HFF-Myc (cell line): ENCODE measurements around the gene NDUFC2.

ENCODE experiments used
- DNase-seq: peaks from one replicate; pipeline ENCODE4 v3.0.0-alpha.2; 2011; ENCODE audit warnings: low read depth; ENCODE audit errors: extremely low read depth
- H3K4me3 ChIP-seq: replicated peaks from 2 replicates; pipeline ENCODE4 v1.5.1; 2011; ENCODE audit warnings: low read depth, mild to moderate bottlenecking, control low read depth, low read length
- TF ChIP-seq, protein P1 (sequence below): IDR thresholded peaks from 2 replicates; pipeline ENCODE4 v1.5.1; 2012; ENCODE audit warnings: mild to moderate bottlenecking, low read depth, low read length, control low read depth; ENCODE audit errors: missing control alignments

NDUFC2 gene

DNA sequence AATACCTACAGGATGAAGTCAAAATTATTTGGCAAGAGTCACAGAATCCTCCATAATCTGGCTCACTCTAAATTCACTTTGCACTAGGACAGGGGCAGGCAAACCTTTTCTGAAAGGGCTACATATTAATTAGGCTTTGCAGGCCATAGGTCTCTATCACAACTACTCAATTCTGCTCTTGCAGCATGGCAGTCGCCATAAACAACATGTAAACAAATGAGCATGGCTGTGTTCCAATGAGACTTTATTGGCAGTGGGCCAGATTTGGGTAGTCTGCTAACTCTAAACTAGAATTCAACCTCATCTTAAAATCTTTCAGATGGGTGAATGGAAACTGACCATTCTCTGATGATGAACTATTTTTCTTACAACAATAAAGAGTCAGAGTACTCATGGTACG lies 10.2 kb downstream of the NDUFC2 start:
- no peak for DNase-seq
- H3K4me3 ChIP-seq = no peak overlapping the region
- TF ChIP-seq, protein P1, sequence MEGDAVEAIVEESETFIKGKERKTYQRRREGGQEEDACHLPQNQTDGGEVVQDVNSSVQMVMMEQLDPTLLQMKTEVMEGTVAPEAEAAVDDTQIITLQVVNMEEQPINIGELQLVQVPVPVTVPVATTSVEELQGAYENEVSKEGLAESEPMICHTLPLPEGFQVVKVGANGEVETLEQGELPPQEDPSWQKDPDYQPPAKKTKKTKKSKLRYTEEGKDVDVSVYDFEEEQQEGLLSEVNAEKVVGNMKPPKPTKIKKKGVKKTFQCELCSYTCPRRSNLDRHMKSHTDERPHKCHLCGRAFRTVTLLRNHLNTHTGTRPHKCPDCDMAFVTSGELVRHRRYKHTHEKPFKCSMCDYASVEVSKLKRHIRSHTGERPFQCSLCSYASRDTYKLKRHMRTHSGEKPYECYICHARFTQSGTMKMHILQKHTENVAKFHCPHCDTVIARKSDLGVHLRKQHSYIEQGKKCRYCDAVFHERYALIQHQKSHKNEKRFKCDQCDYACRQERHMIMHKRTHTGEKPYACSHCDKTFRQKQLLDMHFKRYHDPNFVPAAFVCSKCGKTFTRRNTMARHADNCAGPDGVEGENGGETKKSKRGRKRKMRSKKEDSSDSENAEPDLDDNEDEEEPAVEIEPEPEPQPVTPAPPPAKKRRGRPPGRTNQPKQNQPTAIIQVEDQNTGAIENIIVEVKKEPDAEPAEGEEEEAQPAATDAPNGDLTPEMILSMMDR = no peak

DNA sequence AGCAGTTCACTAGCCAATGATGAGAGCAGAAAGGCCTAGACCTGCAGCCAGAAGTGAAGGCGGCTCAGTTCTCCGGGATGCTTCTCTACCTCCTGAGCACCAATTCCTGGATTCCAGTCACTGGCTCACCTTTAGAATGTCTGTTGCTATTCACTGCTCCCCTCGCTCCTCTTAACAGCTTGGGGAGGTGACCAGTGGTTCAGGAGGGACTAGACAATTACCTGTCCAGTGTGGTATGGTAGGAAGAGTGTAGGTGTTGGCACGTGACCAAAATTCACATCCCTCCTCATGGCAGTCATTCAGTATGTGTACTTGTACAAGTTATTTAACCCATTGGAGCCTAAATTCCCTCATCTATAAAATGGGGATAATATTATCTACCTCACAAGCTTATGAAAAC lies 12.0 kb downstream of the NDUFC2 start:
- no peak overlapping the region for H3K4me3 ChIP-seq
- TF ChIP-seq, protein P1 = no peak
- no peak for DNase-seq

DNA sequence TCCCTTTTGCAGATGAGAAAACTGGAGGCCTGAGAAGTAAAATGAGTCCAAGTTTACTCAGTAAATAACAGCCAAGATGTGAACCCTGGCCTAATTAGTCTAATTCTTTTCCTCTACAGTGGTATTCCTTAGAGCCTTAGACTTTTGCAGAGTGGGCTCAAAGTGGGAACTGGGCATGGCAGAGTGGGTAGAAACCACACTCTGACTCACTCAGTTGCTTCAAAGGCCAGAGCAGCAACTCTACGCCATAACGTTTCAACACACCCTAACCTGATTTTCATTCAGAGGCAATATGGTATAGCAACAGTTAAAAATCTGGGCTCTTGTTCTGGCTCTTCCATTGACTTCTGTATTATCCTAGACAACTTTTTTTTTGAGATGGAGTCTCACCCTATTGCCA lies 13.2 kb downstream of the NDUFC2 start:
- TF ChIP-seq, protein P1 = no peak
- H3K4me3 ChIP-seq = no peak overlapping the region
- DNase-seq = no peak

DNA sequence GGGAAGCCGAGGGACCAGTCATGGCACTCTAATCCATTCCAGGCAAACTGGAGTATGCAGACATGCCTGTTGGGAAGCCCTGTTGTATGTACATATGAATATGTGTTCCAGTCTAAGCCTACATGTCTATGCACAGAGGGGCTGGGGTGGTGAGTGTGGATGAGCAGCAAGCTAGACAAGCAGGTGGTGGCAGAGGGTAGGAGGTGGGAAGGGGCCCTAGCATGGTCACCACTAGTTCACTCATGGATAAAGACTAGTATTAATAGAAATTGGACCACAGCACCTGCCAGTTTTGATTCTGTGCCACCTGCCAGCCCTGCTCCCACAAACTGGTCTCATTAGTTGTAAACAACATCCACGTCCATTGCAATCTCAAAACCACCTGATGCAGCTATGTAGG lies 14.5 kb downstream of the NDUFC2 start:
- no peak overlapping the region for H3K4me3 ChIP-seq
- DNase-seq = no peak
- TF ChIP-seq, protein P1 = no peak

DNA sequence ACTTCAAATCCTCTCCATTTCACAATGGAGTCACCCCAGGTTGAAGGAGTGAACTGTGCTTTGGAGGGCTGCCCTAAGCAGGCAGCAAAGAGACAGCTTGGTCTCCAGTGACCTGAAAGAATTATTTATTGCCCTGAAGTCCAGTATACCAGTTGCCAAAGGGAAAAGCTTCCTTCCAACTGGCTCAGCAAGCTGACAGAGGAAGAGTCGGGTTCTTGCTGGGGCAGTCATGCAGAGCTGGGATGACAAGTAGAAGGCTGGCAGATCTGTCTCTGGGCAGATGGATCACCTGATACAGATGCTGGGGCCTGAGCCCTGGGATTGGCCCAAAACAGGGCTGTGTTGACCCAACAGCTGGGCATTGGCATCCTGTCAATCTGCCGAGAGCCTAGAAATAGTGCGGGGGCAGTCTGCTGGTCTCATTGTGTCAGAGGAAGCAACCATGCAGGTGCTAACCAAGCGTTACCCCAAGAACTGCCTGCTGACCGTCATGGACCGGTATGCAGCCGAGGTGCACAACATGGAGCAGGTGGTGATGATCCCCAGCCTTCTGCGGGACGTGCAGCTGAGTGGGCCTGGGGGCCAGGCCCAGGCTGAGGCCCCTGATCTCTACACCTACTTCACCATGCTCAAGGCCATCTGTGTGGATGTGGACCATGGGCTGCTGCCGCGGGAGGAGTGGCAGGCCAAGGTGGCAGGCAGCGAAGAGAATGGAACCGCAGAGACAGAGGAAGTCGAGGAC lies 16.1 kb downstream of the NDUFC2 start, which contains the start of gene THRSP:
THRSP (plus strand) TSS at position 422 of the 742 bp plus-strand sequence; CDS start at position 443, 21 bp downstream.
- no peak for DNase-seq
- H3K4me3 ChIP-seq = no peak within 1 kb of the TSS
- TF ChIP-seq, protein P1 = no peak

DNA sequence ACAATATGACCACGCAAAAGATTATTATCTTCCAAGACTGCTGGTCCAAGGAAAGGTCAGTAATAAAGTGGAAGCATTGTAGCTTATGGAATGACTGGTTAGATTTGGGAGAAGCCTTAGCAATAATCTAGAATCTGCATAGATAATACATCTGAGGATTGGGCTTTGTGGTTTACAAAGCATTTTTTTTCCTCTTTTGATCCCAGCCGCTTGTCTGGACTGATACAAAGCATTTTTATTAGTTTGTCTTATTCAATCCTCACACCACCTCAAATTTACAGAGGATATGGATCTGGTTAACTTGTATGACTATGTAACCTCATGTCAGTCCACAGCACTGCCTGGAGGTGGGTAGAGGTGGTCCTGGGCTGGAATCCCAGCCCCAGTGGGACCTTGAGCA lies 17.0 kb downstream of the NDUFC2 start:
- TF ChIP-seq, protein P1 = no peak
- no peak for DNase-seq
- H3K4me3 ChIP-seq = no peak overlapping the region

DNA sequence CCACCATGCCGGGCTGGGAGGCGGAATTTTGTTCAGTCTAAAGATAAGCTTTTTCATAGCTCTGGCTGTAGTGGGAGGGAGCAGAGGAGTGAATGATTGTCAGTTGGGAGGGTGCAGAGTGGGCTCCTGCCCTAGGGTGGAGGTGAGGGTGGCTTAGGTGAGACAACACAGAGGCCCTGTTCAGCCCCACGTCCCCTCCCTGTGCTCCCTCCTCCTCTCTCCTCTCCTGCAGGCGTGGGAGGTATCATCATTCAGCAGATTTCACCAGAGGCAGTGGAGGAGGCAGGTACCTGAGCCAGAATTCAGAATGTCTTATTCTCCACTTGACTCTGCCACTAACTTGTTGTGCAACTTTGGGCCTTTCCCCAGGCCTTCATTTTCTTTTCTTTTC lies 17.7 kb downstream of the NDUFC2 start:
- no peak overlapping the region for H3K4me3 ChIP-seq
- TF ChIP-seq, protein P1 = no peak
- DNase-seq = no peak
